ENCODE data around the gene KLF6. TPM values are rescaled to one million over a fixed set of nuclear protein-coding genes. Genes with fewer than 3 reads are reported as not detected.

Gene KLF6
- total and polyA plus RNA-seq, 9 of the 15 experiments (the other 6 are each of a cell fraction or from before 2014, with no cell fraction given) = 3.2 to 23.9 (median 8.0) TPM

- BruUV-seq (replicated peaks) = no TSS peak
- WGBS (ENCODE audit: insufficient coverage, low coverage, missing lambda C conversion rate) = 91% methylated on average over 15 of the region's 16 CpGs
- DNase-seq (ENCODE audit: extremely low read depth in 1 of 4, low spot score in 3 of 4) (no peak), ATAC-seq (no peak), FAIRE-seq (no peak)
- ChIA-PET POLR2A (interaction anchor here (0.6 to 1.5 kb wide), 4 partner anchors 20 to 343 kb away, joined by 3 to 4 read pairs (median 3); no protein-coding TSS in a partner anchor), CTCF (ENCODE audit: low intra/inter-chr PET ratio) (no interaction called here)
- intact Hi-C loops (cut with micrococcal nuclease) = loop anchor here (5.0 kb wide), 1 partner anchor 114 kb away; no protein-coding TSS in a partner anchor
- Histone ChIP-seq H3K9me1 (ENCODE audit: control insufficient read depth, insufficient read depth, low read length) (peaks cover 20% of the 10 kb centered on the region), H3K4me3 (no peak overlapping the region), H3K4me1 (replicated peaks in 1 of 2; ENCODE audit: control insufficient read depth in 2 of 2, insufficient read depth in 2 of 2, low read length in 2 of 2) (peaks cover 15 to 29% of the 10 kb centered on the region in 2 experiments; a peak in 4 of 5 replicates), H3K27me3 (ENCODE audit: control insufficient read depth in 2 of 2, insufficient read depth in 2 of 2, low read length in 2 of 2) (no peaks in the 10 kb centered on the region), H3K9ac (ENCODE audit: insufficient read depth in 1 of 2, low read depth in 2 of 2, low read length in 2 of 2) (no peak overlapping the region), H2AFZ (ENCODE audit: low read depth, low read length) (no peak overlapping the region), H3K9me3 (replicated peaks; ENCODE audit: control insufficient read depth, insufficient read depth, low read depth, low read length) (no peaks in the 10 kb centered on the region), H3K27ac (ENCODE audit: extremely low read depth, low read depth, low read length) (no peak overlapping the region), H3K36me3 (ENCODE audit: control insufficient read depth, insufficient read depth, low read length) (peaks cover 64% of the 10 kb centered on the region), H3K79me2 (ENCODE audit: control insufficient read depth, insufficient read depth, low read length) (peaks cover 53% of the 10 kb centered on the region), H3K4me2 (ENCODE audit: insufficient read depth, low read length) (no peak overlapping the region; the same call in 1 of the 2 replicates), H4K20me1 (replicated peaks; ENCODE audit: control insufficient read depth, insufficient read depth, low read length) (peaks cover 46% of the 10 kb centered on the region)
- TF ChIP-seq ARNT (IDR thresholded peaks at IDR 0.05) (no peak), USF2 (CRISPR knock-in tag; IDR thresholded peaks at IDR 0.05) (peak; percentile 30), ZKSCAN8 (CRISPR knock-in tag; IDR thresholded peaks at IDR 0.05) (0 out of 2 replicates have a peak, but pooled peaks have one; percentile 22), CREM (IDR thresholded peaks at IDR 0.05; ENCODE audit: low read depth) (no peak), MYC (IDR thresholded peaks at IDR 0.05; ENCODE audit: low read depth, low read length) (no peak), MYC (CRISPR knock-in tag; IDR thresholded peaks at IDR 0.05; ENCODE audit: borderline replicate concordance, low read depth) (no peak), SP1 (CRISPR knock-in tag; IDR thresholded peaks at IDR 0.05) (no peak), RAD51 (IDR thresholded peaks at IDR 0.05; ENCODE audit: borderline replicate concordance, low read depth) (peak; percentile 68), TOE1 (IDR thresholded peaks at IDR 0.05; ENCODE audit: borderline replicate concordance) (0 out of 2 replicates have a peak, but pooled peaks have one; percentile 55), TOE1 (CRISPR knock-in tag; IDR thresholded peaks at IDR 0.05; ENCODE audit: borderline replicate concordance, low read depth) (no peak), CCNT2 (IDR thresholded peaks at IDR 0.05; ENCODE audit: borderline replicate concordance, extremely low read depth, insufficient read length, low read depth, low read length) (no peak), TFE3 (CRISPR knock-in tag; IDR thresholded peaks at IDR 0.05) (peak; percentile 88), ELF1 (tag; IDR thresholded peaks at IDR 0.05) (no peak), USF1 (CRISPR knock-in tag; IDR thresholded peaks at IDR 0.05) (0 out of 2 replicates have a peak, but pooled peaks have one; percentile 20)
- in situ Hi-C loops (cut with MboI) = no loop called here
Observed at GRCh38 chr10:3780771-3781467, 4.1 kb downstream of the KLF6 start.

Measured in K562 (cell line).